Kidney tubule cell (primary cell): ENCODE results near the gene PLEKHG2.

ENCODE experiments used
- DNase-seq: peaks from one replicate; pipeline ENCODE4 v3.0.0-alpha.2; 2018; ENCODE audit warnings: low spot score

Gene PLEKHG2

DNA sequence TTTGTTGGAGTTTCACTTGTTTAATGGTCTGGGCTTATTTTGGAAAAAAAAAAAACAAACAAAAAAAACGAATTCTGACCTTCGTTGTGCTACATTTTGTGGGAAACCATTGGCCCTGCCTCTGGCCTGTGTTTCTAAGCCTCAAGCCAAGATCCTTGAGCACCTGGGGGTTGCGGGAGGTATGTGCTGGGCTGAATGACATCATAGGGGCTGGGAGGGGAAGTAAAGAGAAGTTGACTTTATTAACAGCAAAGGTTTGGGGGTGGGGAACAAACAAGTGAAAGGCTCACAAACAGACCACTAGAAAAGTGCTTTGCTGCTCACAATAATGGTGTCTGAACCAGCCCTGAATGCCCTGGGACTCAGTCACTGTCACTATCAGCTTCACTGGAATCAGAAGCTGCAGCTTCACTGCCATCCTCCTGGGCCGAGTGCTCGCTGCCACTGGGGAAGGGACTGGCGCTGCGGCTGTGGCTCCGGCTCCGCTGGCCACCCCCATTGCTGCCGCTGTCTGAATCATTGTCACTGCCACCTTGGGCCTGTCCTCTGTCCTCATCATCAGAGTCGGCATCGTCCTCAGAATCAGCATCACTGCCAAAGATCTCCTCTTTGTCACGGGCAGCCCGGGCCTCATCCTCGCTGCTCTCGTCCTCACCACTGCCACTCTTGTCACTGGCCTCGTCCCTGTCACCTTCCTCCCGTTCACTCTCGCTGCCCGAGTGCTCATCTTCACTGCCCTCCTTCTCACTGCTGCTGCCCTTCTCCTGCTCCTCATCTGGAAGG is 26.6 kb upstream of the PLEKHG2 start:
- no peak for DNase-seq

- DNase-seq = no peak
These were observed 25.9 kb upstream of the PLEKHG2 start for GRCh38 chr19:39386557-39386956.

DNA sequence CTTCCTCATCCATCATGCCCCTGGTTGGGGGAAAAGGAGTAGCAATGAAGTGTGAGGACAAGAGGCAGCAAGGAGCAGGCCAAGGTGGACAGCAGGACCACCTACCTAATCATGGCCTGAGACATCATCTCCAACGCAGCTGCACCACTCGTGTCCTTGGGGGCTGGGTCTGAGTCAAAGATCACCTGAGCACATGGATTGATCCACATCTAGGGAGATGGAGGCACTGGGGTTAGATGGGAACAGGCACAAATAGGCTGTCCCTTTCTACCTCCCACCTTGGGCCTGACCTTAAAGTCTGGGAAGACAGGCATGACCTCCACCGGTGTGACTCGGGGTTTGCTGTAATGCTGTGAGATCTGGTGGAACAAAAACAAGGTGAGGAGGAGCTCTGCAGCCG is 23.8 kb upstream of the PLEKHG2 start:
- DNase-seq = no peak

DNA sequence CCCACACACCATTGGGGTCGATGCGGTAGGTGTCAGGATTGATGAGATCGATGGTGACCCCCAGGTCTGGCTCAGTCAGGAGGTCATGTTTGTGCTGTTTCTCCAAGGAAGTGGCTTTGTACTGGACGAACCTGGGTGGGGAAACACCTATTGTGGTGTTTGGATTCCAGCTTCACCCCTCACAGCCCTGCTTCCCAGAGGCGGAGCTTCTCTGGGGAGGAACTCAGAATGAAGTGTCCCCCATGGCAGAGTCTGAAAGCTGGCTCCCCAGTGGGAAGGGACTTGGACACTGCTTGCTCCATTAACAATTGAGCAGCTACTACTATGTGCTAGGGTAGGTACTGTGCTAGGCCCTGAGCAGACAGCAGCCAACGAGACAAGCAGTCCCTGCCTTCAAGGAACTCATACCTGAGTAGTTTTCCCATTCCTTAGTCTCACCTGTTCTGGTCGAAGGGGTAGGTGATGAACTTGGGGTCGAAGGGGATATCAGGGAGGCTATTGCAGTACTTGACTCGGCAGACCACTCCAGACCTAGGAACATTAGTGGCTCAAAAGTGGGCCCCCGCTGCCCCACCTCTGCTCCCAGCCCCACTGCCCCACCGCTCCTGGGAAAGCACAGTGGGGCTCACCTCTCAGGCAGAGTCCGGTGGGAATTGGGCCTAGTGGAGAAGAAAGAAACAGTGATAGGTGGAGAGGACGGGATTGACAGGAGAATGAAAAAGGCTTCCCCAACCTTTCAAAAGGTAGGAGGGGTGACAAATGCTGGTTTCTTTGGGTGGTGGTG is 22.6 kb upstream of the PLEKHG2 start:
- no peak for DNase-seq

GRCh38 chr19:39390451-39390750 is 22.1 kb upstream of the PLEKHG2 start:
- no peak for DNase-seq

- peak; percentile 100 for DNase-seq
These were observed 21.6 kb upstream of the PLEKHG2 start, which contains the start of the genes MED29 and PAF1 for GRCh38 chr19:39390751-39391437. MED29 (plus strand) TSS chr19:39391378; CDS start chr19:39391423, 45 bp downstream. PAF1 (minus strand) TSS chr19:39391106; CDS start chr19:39390864, 242 bp downstream.

GRCh38 chr19:39397360-39398296 is 14.8 kb upstream of the PLEKHG2 start:
- peak; percentile 85 for DNase-seq

DNA sequence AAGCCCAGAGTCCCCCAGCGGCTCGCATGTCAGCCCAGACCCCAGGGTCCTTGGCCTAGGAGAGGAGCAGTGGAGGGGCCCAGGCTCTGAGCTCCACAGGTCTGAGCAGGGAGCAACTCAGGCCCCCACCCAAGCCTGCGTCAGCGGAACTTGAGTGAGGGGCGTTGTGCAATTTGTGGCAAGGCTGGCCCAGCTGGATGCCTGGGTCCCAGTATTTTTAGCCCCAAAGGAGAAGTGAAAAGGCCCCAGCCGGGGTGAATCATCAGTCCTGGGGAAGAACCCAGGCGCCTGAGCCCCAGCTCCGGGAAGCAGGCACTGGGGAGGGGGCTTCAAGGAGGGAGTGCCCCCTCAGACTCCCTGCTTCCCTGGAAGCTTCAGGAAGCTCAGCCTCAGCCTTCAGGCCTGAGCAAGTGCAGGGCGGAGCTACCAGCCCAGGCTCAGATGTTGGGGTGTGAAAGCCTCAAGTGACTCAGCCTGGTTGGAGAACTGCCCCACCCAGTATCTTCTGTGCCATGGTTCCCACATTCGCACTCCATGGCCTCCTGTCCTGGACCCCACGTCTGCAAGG is 14.1 kb upstream of the PLEKHG2 start:
- peak; percentile 61 for DNase-seq

GRCh38 chr19:39399668-39400050 is 12.8 kb upstream of the PLEKHG2 start:
- no peak for DNase-seq

DNA sequence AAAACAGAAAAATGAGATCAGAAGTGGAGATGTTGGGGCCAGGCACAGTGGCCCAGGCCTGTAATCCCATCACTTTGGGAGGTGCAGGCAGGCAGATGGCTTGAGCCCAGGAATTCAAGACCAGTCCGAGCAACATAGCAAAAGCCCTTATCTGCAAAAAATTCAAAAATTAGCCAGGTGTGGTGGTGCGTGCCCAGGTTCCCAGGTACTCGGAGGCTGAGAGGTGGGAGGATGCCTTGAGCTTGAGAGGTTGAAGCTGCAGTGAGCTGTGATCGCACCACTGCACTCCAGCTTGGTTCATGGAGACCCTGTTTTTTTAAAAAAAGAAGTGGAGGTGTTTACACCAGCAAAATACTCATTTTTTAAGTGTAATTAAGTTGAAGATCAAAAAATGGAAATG is 12.4 kb upstream of the PLEKHG2 start:
- DNase-seq = no peak

DNA sequence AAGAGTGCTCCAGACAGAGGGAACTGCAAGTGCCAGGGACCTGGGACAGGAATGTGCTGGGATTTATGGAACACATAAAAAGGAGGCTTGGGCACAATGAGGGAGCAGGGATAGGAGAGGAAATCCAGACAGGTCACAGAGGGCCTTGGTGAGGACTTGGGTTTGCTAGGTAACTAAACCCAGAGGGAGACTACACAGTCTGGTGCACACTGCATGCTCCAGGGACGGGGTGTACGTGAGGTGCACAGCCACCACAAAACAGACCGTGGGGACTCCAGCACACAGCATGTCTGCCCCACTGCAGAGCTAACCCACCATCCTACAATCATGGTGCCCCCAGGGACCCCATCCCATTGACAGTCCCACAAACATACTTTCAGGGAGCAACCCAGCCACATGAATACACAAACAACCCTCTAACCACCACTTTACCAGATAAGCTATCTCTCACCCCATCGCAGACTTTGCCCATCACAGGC is 11.4 kb upstream of the PLEKHG2 start:
- no peak for DNase-seq

DNA sequence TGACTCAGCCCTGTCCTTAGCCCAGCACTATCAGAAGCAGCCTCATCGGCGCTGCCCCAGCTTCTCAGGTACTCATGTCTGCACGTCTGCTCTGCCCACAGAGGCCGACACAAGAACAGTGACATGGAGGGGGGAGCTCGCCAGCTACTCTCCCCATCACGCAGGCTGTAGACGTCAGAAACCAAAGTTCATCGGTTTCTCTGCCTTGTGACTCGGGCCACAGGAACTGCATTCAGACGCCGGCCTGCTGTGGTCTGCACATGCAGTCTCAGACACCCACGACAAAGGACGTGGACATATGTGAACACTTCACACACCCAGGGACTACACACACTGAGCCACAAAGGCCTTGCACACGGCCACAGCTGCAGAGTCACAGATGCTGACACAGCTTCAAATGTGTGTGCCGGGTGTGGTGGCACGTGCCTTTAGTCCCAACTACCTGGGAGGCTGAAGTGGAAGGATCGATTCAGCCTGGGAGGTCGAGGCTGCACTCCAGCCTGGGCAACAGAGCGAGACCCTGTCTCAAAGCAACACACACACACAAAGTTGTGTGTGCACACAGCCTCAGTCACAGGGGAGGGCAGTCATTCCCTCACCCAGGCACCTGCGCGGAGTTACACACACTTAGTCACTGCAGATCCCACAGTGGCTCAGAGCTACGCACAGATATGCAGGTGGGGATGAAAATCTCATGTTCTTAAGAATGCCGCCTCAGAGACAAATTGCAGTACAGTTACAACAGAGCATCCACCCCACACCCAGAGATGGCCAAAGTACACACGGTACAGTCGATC is 10.7 kb upstream of the PLEKHG2 start:
- DNase-seq = peak; percentile 86

DNA sequence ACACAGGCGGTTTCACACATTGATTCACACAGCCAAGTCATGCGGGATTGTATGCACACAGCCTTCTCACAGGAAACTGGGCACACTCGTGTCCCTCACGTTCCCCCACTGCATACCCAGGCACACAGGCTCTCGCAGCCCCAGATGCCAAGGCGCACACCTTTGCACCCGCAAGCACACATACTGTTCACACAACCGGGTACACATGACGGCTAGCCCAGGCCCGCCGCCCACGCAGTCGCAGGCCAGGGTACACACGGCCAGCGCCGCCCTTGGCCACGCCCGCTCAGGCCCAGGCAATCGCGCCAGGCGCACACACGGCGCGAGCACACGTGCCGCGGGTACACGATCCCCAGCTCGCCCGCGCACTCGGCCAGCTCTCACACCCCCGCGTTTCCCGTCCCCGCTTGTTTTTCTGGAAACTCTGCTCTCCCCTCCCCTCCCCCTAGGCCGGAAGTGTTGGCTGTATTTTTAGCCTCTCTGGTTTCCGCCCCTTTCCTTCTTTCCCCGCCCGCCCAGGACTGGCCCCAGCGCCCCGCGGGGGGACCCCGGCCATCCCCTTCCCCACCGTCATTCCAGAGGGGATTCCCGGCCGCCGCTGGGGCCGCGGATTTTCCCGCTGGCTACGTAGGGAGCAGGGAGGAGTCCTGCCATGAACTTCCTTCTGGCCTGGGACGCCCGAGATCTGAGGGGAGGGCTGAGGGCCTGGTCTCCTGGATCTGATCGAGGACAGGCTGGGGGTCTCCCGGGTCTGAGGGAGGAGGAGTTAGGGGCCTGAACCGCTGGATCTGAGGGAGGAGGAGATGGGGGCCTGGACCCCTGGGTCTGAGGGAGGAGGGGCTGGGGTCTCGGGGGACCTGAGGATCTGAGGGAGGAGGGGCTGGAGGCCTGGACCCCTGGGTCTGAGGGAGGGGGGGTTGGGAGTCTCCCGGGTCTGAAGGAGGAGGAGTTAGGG is 9.8 kb upstream of the PLEKHG2 start:
- DNase-seq = peak; percentile 83

DNA sequence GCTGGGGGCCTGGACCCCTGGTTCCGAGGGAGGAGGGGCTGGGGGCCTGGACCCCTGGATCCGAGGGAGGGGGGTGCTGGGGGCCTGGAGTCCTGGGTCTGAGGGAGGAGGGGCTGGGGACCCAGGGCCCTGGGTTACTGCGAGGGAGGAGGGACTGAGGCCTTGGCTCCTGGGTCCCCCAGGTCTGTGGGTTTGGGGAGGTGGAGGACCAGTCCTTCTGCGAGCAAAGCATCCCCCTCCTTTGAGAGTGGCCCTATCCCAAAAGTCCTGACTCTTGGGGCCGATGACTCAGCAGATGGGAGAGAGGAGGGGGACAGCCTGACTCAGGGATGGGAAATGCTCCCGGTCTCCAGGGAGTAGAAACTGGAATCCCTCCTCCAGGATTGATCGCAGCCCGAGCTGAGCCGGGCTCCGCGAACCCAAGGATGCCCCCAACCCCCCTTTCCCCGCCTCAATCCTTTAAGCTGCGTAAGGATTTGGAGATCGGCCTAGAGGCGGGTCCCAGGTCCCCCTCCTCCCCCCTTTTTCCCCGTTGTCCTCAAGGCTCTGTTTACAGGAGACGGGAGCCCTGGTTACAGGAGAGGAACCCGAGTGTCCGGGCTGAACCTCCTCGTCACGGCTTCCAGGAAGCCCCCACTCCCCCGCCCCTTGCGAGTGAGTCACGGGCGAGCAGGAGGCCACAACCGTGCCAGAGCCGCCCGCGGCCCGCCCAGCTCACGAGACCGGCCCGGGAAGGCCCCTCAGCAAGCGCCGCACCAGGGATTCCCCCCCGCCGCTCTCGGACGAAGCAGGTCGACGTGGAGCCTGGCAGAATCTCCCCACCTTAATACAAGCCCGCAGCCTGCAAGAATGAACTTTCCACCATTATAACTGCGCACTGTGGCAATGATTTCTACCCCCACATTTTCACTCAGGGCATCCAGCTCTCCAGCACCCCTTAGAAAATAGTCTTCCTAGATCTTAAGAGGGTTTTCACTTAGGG is 8.8 kb upstream of the PLEKHG2 start:
- DNase-seq = peak; percentile 96

DNA sequence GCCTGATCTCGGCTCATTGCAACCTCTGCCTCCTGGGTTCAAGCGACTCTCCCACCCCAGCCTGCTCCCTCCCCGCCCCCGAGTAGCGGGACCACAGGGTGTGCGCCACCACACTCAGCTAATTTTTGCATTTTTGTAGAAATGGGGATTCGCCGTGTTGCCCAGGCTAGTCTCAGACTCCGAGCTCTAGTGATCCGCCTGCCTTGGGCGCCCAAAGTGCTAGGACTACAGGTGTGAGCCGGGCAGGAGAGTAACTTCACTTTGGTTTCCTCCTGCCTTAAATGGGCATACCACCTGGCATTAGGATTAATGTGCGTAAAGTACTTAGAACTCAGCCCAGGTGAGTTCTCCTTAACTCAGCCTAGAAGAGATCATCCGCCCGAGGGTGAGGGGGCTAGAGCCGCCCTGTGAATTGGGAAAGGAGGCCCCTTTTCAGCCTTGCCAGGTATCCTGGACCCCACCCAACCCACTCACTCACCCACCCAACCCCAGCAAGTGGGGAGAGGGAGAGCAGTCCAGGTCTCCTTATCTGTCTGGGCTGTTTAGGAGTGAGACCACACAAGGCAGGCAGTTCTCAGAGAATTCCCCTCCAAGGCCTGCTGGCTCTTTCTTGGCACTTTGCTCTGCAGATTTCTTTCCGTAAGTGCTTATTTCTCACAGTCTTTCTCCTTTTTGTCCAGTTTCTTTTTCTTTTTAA is 7.1 kb upstream of the PLEKHG2 start:
- no peak for DNase-seq

GRCh38 chr19:39405958-39406655 is 6.4 kb upstream of the PLEKHG2 start:
- DNase-seq = no peak
